ENCODE measurements around the gene IBTK.

GRCh38 chr6:82178759-82179112 lies 68.8 kb downstream of the IBTK start:
- TF ChIP-seq, protein P1, sequence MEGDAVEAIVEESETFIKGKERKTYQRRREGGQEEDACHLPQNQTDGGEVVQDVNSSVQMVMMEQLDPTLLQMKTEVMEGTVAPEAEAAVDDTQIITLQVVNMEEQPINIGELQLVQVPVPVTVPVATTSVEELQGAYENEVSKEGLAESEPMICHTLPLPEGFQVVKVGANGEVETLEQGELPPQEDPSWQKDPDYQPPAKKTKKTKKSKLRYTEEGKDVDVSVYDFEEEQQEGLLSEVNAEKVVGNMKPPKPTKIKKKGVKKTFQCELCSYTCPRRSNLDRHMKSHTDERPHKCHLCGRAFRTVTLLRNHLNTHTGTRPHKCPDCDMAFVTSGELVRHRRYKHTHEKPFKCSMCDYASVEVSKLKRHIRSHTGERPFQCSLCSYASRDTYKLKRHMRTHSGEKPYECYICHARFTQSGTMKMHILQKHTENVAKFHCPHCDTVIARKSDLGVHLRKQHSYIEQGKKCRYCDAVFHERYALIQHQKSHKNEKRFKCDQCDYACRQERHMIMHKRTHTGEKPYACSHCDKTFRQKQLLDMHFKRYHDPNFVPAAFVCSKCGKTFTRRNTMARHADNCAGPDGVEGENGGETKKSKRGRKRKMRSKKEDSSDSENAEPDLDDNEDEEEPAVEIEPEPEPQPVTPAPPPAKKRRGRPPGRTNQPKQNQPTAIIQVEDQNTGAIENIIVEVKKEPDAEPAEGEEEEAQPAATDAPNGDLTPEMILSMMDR (IDR thresholded peaks at IDR 0.05): no peak
- TF ChIP-seq MAFK (IDR thresholded peaks at IDR 0.05; ENCODE audit: partially characterized antibody): no peak
- TF ChIP-seq PHF8 (IDR thresholded peaks at IDR 0.05; ENCODE audit: borderline replicate concordance, low read depth): no peak
- no peak for TF ChIP-seq MYC (IDR thresholded peaks at IDR 0.05; ENCODE audit: borderline replicate concordance, low read length)
- TF ChIP-seq RARB (CRISPR knock-in tag; IDR thresholded peaks at IDR 0.05): no peak
- no peak for TF ChIP-seq CBX2 (IDR thresholded peaks at IDR 0.05; ENCODE audit: borderline replicate concordance, low read depth)
- TF ChIP-seq POLR2A (IDR thresholded peaks at IDR 0.05; ENCODE audit: low read length): no peak
- TF ChIP-seq KDM1A (IDR thresholded peaks at IDR 0.05; ENCODE audit: low read depth): no peak
- no peak for TF ChIP-seq CHD4 (IDR thresholded peaks at IDR 0.05; ENCODE audit: borderline replicate concordance)
- no peak for TF ChIP-seq CEBPB (IDR thresholded peaks at IDR 0.05)
